ENCODE data around the gene SLAMF1.
"Not testable (repeated sequence)": the region's sequence is repeated elsewhere in the genome, so short reads cannot be mapped to it uniquely, and the experiment has no call there.

Gene SLAMF1

DNA sequence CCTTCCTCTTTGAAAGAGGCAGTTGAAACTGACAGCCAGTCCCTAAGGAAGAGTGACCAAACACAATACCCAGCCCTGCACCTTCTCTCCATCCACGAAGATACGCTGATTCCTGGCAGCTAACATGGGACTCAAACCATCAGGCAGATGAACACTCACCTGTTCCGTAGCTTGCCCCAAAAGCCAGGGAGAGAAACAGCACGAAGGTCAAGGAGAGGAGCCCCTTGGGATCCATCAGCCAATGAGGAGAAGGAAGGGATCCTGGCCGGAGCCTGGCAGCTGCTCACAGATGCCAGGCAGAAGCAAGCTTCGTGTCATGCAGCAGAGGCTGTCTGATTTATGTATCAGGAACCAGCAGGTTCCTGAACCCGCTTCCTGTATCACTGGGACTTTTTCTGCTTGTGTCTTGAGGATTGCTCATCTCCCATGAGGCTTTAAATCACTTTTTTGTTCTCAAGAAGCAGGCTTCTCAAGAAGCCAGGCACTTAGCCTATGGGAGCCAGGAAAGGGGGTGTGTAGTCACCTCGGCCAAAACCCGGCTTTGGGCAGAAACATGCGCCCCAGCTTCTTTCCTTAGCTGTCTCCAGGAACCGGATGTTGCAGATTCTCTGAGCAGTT is at the start of gene SLAMF1:
SLAMF1 (minus strand) TSS at position 334 of the 618 bp plus-strand sequence; CDS start at position 235, 99 bp downstream.
- DNase-seq: peak; percentile 48

DNA sequence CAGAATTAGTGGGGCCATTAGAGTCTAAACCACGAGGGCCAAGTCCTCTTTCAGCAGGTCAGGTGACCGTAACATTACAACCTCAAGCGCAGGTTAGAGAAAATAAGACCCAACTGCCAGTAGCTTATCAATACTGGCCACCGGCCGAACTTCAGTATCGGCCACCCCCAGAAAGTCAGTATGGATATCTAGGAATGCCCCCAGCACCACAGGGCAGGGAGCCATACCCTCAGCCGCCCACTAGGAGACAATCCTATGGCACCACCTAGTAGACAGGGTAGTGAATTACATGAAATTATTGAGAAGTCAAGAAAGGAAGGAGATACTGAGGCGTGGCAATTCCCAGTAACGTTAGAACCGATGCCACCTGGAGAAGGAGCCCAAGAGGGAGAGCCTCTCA is 45.5 kb upstream of the SLAMF1 start:
- not testable (repeated sequence) for DNase-seq

DNA sequence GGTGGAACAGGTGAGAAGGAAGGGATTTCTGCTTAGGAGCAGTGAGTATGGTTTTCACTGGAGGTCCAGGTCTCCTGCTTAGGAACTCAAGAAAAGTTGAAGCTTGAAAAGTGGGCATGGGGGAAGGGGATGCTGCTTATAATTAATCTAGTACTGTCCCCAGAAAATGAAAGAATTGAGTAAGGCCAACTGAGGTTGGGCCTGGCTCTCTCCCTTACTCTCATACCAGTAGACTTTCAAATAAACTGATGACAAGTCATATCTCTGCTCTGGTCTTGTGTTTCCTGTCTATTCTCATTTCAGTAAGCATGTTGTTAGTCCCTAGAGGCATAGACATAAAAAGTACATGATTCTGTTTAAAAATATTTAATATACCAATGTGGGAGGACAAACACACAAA is 38.4 kb upstream of the SLAMF1 start:
- DNase-seq: no peak

DNA sequence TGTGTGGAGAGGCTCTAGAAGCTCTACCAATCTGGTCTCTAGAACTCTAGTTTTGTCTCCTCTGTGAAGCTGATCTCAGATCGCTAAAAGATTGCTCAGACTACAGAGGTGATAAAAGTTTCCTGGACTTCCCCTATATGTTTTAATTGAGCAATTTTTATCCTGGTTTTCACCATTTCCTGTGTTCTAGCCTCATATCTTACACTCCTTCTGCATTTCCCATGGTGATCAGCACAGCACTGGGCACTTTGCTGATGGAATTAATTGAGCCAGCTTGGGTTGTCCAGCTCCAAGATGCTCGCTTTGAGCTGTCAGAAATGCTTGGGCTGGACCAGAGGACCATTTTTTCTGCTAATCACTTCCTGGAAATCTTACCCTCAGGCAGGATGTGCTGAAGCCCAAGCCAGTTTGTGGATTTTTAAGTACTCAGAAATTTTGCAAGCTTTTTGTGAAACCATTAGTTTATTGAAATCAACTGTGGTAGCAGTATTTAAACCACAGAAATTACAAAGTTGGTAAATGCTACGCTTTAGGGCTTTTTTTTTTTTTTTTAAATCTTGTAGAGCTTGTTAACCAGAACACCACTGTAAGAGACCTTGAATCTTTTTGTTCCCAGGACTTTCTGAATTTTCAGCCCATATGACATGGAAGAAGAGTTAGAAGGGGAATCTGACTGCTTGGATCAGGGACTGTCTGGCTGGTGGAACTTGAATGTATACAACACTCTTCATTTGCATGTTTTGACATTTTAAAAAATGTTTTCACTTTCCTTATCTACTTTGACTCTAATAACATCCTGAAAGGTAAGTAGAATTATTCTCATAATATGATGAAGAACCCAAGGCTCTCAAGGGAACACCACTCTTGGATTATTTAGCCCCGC is 36.4 kb upstream of the SLAMF1 start:
- DNase-seq: no peak

DNA sequence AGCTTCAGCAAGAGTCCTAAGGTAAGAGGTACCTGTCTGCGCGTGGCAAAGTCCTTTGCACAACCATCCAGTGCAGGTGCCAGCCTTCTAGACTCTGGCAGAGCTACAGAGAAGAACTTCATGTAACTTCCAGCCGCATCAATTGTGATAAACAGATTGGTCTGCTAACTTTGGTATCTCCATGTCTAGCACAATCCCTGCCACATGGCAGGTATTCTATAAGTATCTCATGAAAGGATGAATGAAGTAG is 35.0 kb upstream of the SLAMF1 start:
- DNase-seq: no peak

DNA sequence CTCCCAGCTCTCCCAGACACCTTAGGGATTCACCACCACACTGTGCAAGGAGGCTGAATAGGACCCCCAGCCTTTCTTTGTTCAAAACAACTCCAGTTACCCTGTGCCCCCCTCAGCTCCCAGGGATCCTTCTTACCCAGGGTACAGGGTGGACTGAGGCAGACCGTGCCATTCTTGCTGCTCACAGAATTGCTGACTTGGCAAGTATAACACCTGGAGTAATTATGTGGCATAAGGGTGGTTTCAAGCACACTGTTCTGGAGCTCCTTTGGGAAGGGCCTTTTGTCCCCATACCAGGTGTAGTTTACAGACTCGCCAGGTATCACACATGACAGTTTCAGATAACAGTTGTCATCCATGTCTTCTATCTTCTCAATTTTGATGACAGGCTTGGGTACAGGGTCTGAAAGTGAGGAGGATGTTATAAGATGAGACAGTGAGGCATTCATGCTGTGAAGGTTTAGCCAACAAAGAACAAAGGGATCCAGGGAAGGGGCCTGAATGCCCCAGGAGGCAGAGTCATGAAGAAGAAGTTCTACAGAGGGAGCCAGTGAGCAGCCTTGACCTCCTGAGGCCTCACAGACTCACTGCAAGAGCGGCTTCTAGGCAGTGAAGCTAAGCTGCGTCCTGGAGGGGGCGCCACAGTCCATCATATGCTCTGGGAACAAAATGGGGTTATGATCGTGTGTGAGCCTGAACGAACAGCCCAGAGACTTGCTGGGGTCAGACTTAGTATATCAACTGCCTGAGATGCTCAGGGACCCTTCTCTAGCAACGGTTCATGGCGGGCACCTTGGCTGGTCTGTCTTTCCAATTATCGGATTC is 34.4 kb upstream of the SLAMF1 start:
- DNase-seq: peak; percentile 87

- DNase-seq: no peak
Measured at GRCh38 chr1:160680399-160680798, 33.6 kb upstream of the SLAMF1 start.

DNA sequence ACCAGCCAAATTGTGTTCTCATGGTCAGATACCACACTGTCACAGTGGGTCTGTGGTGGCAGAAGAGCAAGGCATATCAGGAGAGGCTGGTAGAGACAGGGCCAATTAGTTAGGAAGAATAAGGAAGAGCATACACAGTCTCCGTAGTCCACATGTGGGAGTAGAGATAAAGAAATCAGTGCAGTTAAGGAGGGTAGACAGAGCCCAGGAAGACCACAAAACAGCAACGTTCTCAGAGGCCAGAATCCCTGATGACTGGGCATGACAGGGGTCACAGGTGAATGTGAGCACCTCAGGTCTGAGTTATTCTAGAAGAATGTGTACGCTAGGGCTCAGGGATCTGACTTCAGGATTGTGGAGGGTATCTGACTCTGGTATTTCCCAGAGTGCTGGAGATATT is 33.0 kb upstream of the SLAMF1 start:
- DNase-seq: no peak

- no peak for DNase-seq
Measured at GRCh38 chr1:160676869-160677597, 30.2 kb upstream of the SLAMF1 start.

DNA sequence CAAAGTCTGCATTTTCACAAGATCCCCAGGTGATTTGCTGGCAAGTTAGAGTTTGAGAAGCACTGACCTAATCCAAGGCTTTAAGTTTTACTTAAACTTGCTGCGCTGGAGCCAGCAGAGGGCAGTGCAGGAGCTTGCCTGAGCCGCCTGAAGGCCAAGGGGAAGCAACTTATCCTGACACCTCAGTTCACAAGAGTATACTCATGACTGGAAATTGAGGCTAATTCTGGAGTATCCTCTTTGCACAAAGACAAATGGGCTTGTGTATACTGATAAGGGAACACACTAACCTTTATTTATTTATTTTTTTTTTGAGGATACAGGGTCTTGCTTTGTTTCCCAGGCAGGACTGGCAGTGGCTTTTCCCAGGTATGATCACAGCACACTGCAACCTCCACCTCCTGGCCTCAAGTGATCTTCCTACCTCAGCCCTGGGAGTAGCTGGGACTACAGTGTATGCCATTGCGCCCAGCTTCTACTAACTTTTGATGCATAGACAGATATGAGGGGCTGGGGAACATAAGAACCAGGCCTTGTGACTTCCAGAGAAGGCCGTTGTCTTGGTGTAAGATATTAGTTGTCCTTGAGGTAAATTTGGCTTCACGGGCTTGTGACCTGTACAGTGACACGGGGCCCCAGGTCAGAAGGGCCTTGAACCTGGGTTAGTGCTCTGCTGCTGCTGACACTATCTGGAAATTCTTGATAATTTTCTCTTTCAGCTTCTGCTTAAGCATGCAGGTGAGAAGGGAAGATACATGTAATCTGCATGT is 29.0 kb upstream of the SLAMF1 start:
- peak; percentile 75 for DNase-seq

DNA sequence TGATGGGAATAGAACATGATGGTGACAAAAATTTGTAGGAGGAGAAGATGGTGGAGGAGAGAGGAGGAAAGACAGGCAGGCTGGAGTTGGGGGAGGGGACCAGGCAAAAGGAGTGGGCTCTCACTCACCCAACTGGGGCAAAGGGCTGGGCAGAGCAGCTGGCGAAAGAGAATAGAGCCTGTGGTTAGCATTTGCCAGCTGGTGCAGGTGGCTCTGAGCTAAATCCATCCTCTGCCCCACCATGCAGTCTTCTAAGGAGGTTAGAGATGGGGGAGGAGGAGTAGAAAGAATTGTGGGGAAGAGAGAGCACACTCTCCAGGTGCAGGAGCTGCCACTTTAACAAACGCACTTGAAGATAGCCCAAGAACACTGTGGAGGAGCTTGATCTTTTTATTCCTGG is 27.6 kb upstream of the SLAMF1 start:
- DNase-seq: no peak

GRCh38 chr1:160672789-160673695 is 26.2 kb upstream of the SLAMF1 start:
- DNase-seq: no peak

- no peak for DNase-seq
Measured at GRCh38 chr1:160671603-160672517, 25.0 kb upstream of the SLAMF1 start.

- no peak for DNase-seq
Measured at GRCh38 chr1:160670701-160671100, 23.9 kb upstream of the SLAMF1 start.

DNA sequence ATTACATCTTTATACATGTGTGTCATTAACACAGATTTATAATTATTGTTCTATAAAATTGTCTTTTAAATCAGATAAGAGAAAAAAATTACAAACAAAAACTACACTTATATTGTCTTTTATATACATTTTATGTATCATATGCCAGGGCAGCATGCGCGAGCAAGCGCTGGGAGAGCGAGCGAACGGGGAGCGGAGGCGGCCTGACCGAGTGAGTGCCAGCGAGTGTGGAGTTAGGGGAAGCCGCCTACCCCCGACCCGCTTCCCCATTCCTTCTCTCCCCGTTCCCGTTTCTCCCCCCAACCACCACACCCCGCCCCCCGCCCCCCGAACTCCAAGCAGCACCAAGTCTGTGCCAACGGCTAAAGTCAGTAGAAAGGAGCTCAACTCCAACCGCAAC is 23.0 kb upstream of the SLAMF1 start:
- DNase-seq: no peak

DNA sequence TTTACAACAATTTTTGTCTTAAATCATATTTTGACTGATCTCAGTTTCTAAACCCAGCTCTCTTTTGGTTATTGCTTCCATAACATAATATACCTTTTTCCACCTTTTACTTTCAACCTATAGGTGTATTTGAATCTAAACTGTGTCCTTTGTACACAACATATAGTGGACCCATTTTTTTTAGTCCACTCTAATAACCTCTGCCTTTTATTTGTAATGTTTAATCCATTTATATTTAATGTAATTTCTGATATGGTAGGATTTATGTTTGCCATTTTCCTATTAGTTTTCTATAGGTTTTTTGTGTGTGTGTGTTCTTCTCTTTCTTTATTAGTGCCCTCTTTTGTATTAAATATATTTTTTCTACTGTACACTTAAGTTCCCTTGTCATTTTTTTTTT is 22.4 kb upstream of the SLAMF1 start:
- DNase-seq: no peak

DNA sequence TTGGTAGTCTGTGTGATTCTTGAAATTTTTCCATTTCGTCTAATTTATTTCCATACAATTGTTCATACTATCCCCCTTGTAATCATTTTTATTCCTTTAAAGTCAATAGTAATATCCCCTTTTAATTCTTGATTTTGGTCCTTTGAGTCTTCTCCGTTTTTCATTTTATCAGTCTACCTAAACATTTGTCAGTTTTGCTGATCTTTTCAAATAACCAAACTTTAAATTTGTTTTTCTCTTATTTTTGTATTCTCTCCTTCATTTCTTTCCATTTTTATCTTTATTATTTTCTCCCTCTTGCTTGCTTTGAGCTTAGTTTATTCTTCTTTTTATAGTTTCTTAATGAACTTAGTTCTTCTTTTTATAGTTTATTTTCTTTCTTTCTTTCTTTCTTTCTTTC is 21.1 kb upstream of the SLAMF1 start:
- no peak for DNase-seq

GRCh38 chr1:160666079-160666442 is 19.2 kb upstream of the SLAMF1 start:
- no peak for DNase-seq

DNA sequence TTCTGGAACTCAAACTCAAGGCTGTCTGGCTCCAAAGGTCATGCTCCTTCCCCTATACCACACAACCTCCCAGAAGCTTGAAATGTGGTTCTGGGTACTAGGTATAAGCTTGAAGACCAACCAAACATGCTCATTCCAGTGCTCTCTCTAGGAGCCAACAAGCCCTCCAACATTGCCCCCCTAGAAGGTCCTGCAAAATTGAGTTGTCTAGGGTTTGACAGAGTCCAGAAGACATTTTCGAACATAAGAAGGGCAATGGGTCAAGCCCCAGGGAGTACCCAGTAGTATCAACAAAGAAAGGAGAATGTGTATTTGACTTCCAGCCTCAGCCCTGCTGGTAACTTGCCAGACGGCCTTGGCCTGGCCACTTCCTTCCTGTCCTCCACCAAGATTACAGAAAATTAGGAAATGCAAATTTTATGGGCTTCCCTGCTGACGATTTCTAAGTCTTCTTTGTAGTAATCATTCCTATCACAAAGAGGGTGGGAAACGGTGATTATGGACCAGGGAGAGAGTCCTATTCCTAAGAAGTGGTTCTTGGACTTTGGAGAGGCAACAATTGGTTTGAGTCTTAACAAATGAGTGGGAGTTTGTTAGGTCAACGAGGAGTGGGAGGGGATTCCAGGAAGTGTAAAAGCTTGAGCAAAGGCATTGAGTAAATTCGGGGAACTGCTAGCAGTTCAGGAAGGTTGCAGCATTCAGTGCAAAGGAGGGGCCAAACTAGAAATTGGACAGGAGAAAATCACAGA is 18.7 kb upstream of the SLAMF1 start:
- DNase-seq: peak; percentile 40
